ENCODE measurements around the gene PRKN. TPM values are rescaled to one million over a fixed set of nuclear protein-coding genes. Genes with fewer than 3 reads are reported as not detected.

PRKN gene
- total and polyA plus RNA-seq, 2 experiments from 2014 or later: 2.3 to 3.9 TPM

DNA sequence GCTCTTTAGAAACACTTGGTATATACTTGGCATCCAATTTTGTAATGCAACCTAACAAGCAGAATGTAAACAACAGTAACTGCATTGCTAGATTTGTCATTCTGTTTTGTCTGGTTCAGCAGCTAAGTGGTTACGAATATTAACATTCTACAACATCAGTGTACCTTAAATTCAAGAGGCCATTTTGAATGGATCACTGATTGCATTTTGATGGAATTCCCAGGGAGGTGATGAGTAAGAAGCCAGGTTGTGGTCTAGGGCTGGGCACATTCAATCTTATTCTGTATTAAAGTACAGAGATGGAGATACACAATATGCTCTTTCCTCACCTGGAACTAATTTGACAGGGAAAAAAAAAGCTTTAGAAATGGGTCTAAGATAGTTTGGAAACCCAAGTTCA, 483.5 kb downstream of the PRKN start:
- H3K9me3 ChIP-seq (ENCODE audit: low read depth): no peaks in the 10 kb centered on the region
- no peaks in the 10 kb centered on the region for H3K27me3 ChIP-seq
- H3K4me3 ChIP-seq: no peak overlapping the region
- no peaks in the 10 kb centered on the region for H3K4me1 ChIP-seq (ENCODE audit: insufficient read depth)
- H3K27ac ChIP-seq: no peak overlapping the region
- TF ChIP-seq EZH2 (IDR thresholded peaks at IDR 0.05; ENCODE audit: borderline replicate concordance): no peak
- TF ChIP-seq EZH2phosphoT487 (IDR thresholded peaks at IDR 0.05; ENCODE audit: low read depth, severe bottlenecking, unreplicated experiment): no peak
- TF ChIP-seq, protein P1, sequence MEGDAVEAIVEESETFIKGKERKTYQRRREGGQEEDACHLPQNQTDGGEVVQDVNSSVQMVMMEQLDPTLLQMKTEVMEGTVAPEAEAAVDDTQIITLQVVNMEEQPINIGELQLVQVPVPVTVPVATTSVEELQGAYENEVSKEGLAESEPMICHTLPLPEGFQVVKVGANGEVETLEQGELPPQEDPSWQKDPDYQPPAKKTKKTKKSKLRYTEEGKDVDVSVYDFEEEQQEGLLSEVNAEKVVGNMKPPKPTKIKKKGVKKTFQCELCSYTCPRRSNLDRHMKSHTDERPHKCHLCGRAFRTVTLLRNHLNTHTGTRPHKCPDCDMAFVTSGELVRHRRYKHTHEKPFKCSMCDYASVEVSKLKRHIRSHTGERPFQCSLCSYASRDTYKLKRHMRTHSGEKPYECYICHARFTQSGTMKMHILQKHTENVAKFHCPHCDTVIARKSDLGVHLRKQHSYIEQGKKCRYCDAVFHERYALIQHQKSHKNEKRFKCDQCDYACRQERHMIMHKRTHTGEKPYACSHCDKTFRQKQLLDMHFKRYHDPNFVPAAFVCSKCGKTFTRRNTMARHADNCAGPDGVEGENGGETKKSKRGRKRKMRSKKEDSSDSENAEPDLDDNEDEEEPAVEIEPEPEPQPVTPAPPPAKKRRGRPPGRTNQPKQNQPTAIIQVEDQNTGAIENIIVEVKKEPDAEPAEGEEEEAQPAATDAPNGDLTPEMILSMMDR (IDR thresholded peaks at IDR 0.05; ENCODE audit: poor library complexity): no peak
- no peak overlapping the region for H2AFZ ChIP-seq
- H3K36me3 ChIP-seq (replicated peaks; ENCODE audit: insufficient read depth, low read depth): no peaks in the 10 kb centered on the region
- H3K9me2 ChIP-seq (replicated peaks; ENCODE audit: insufficient read depth): no peaks in the 10 kb centered on the region
- no peak overlapping the region for H3K4me2 ChIP-seq
- no peak for DNase-seq (ENCODE audit: low spot score)
- H4K20me1 ChIP-seq (ENCODE audit: insufficient read depth, poor library complexity, severe bottlenecking): no peaks in the 10 kb centered on the region
- WGBS (ENCODE audit: low lambda C conversion rate, missing lambda C conversion rate): 95% methylated on average over 1 of the region's 1 CpG
- no peaks in the 10 kb centered on the region for H3K79me2 ChIP-seq

- Histone ChIP-seq H3K4me2 (no peak overlapping the region), H3K4me3 (no peak overlapping the region), H3K9me2 (replicated peaks; ENCODE audit: insufficient read depth) (no peaks in the 10 kb centered on the region), H2AFZ (no peak overlapping the region), H3K9me3 (ENCODE audit: low read depth) (no peaks in the 10 kb centered on the region), H3K27ac (no peak overlapping the region), H3K36me3 (replicated peaks; ENCODE audit: insufficient read depth, low read depth) (no peaks in the 10 kb centered on the region), H4K20me1 (ENCODE audit: insufficient read depth, poor library complexity, severe bottlenecking) (no peaks in the 10 kb centered on the region), H3K79me2 (no peaks in the 10 kb centered on the region), H3K27me3 (no peaks in the 10 kb centered on the region), H3K4me1 (ENCODE audit: insufficient read depth) (no peaks in the 10 kb centered on the region)
- TF ChIP-seq EZH2phosphoT487 (IDR thresholded peaks at IDR 0.05; ENCODE audit: low read depth, severe bottlenecking, unreplicated experiment) (no peak), EZH2 (IDR thresholded peaks at IDR 0.05; ENCODE audit: borderline replicate concordance) (no peak)
- TF ChIP-seq, protein P1 (IDR thresholded peaks at IDR 0.05; ENCODE audit: poor library complexity): no peak
- no peak for DNase-seq (ENCODE audit: low spot score)
- WGBS (ENCODE audit: low lambda C conversion rate, missing lambda C conversion rate): 97% methylated on average over 1 of the region's 1 CpG
Observed at GRCh38 chr6:162242915-162243314, 484.7 kb downstream of the PRKN start.

DNA sequence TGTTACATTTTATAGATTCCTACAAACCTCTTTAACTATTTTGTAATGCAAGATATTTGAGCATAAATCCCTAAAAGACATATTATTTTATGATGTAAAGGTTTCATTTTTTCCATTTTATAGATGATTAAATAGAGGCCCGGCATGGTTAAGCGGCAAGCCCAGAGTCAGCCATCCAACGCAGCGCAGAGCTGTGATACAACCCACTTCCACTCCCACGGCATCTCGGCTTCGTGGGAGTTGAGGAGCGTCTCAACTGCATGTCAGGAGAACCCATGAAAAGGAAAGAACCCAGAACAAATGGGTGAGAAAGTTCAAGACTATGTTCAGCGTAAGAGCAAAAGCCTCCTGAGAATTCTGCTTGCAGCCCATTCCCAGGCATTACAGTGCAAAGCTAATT, 488.2 kb downstream of the PRKN start:
- H3K9me2 ChIP-seq (replicated peaks; ENCODE audit: insufficient read depth): no peaks in the 10 kb centered on the region
- TF ChIP-seq EZH2phosphoT487 (IDR thresholded peaks at IDR 0.05; ENCODE audit: low read depth, severe bottlenecking, unreplicated experiment) (no peak), EZH2 (IDR thresholded peaks at IDR 0.05; ENCODE audit: borderline replicate concordance) (no peak)
- TF ChIP-seq, protein P1 (IDR thresholded peaks at IDR 0.05; ENCODE audit: poor library complexity): no peak
- no peak overlapping the region for H3K4me2 ChIP-seq
- no peaks in the 10 kb centered on the region for H3K27me3 ChIP-seq
- no peak for DNase-seq (ENCODE audit: low spot score)
- no peak overlapping the region for H3K27ac ChIP-seq
- H2AFZ ChIP-seq: no peak overlapping the region
- H3K4me3 ChIP-seq: no peak overlapping the region
- no peaks in the 10 kb centered on the region for H3K36me3 ChIP-seq (replicated peaks; ENCODE audit: insufficient read depth, low read depth)
- WGBS (ENCODE audit: low lambda C conversion rate, missing lambda C conversion rate): 97% methylated on average over 9 of the region's 9 CpGs
- H4K20me1 ChIP-seq (ENCODE audit: insufficient read depth, poor library complexity, severe bottlenecking): no peaks in the 10 kb centered on the region
- no peaks in the 10 kb centered on the region for H3K4me1 ChIP-seq (ENCODE audit: insufficient read depth)
- H3K9me3 ChIP-seq (ENCODE audit: low read depth): no peaks in the 10 kb centered on the region
- no peaks in the 10 kb centered on the region for H3K79me2 ChIP-seq

- no peaks in the 10 kb centered on the region for H3K79me2 ChIP-seq
- H3K4me3 ChIP-seq: no peak overlapping the region
- H4K20me1 ChIP-seq (ENCODE audit: insufficient read depth, poor library complexity, severe bottlenecking): no peaks in the 10 kb centered on the region
- no peaks in the 10 kb centered on the region for H3K9me3 ChIP-seq (ENCODE audit: low read depth)
- H2AFZ ChIP-seq: no peak overlapping the region
- no peak for DNase-seq (ENCODE audit: low spot score)
- 93% methylated on average over 8 of the region's 8 CpGs for WGBS (ENCODE audit: low lambda C conversion rate, missing lambda C conversion rate)
- no peaks in the 10 kb centered on the region for H3K27me3 ChIP-seq
- TF ChIP-seq EZH2 (IDR thresholded peaks at IDR 0.05; ENCODE audit: borderline replicate concordance): no peak
- TF ChIP-seq, protein P1 (IDR thresholded peaks at IDR 0.05; ENCODE audit: poor library complexity): no peak
- TF ChIP-seq EZH2phosphoT487 (IDR thresholded peaks at IDR 0.05; ENCODE audit: low read depth, severe bottlenecking, unreplicated experiment): no peak
- H3K9me2 ChIP-seq (replicated peaks; ENCODE audit: insufficient read depth): no peaks in the 10 kb centered on the region
- no peaks in the 10 kb centered on the region for H3K4me1 ChIP-seq (ENCODE audit: insufficient read depth)
- H3K27ac ChIP-seq: no peak overlapping the region
- no peak overlapping the region for H3K4me2 ChIP-seq
- H3K36me3 ChIP-seq (replicated peaks; ENCODE audit: insufficient read depth, low read depth): no peaks in the 10 kb centered on the region
Observed at GRCh38 chr6:162238675-162239074, 488.9 kb downstream of the PRKN start.
